Measurements from ENCODE around the gene SELENOO. TPM values are rescaled to one million over a fixed set of nuclear protein-coding genes. Genes with fewer than 3 reads are reported as not detected.
A peak's percentile ranks its signal among the peaks of the same experiment; 100 is the strongest.

The SELENOO gene
- total and polyA plus RNA-seq, 9 donors = 0.40 to 31.1 (median 23.0) TPM

GRCh38 chr22:50194037-50194805, 6.6 kb upstream of the SELENOO start:
- intact Hi-C loops (cut with DNase I) = loop anchor here in 1 of 4 donors (10.0 kb wide), 1 partner anchor 239 kb away; no protein-coding TSS in a partner anchor
- H3K9me3 ChIP-seq = no peaks in the 10 kb centered on the region
- no peaks in the 10 kb centered on the region for H3K36me3 ChIP-seq
- no peaks in the 10 kb centered on the region for H3K27me3 ChIP-seq
- WGBS, 3 donors = 90 to 92% (median 92%) methylated on average over 34 to 44 of the region's 44 CpGs
- peak in 1 of 5 donors; percentile 13 for DNase-seq
- TF ChIP-seq POLR2A (IDR thresholded peaks at IDR 0.05) (no peak), CTCF (IDR thresholded peaks at IDR 0.05) (no peak)
- H3K27ac ChIP-seq = no peak overlapping the region
- no peak overlapping the region for H3K4me3 ChIP-seq
- H3K4me1 ChIP-seq (ENCODE audit: insufficient read depth) = peaks cover 8% of the 10 kb centered on the region

GRCh38 chr22:50196256-50196655, 4.6 kb upstream of the SELENOO start:
- Histone ChIP-seq H3K27ac (no peak overlapping the region), H3K27me3 (no peaks in the 10 kb centered on the region), H3K4me1 (ENCODE audit: insufficient read depth) (peaks cover 2% of the 10 kb centered on the region), H3K36me3 (no peaks in the 10 kb centered on the region), H3K4me3 (no peak overlapping the region), H3K9me3 (no peaks in the 10 kb centered on the region)
- DNase-seq = no peak
- 83 to 87% (median 86%) methylated on average over 18 of the region's 18 CpGs for WGBS, 3 donors
- intact Hi-C loops (cut with DNase I) = loop anchor here in 1 of 4 donors (10.0 kb wide), 1 partner anchor 241 kb away; no protein-coding TSS in a partner anchor
- TF ChIP-seq CTCF (IDR thresholded peaks at IDR 0.05) (no peak), EP300 (IDR thresholded peaks at IDR 0.05) (no peak), POLR2A (IDR thresholded peaks at IDR 0.05) (no peak)

GRCh38 chr22:50197000-50197800, 3.6 kb upstream of the SELENOO start:
- WGBS, 3 donors = 80 to 85% (median 82%) methylated on average over 23 of the region's 23 CpGs
- H3K27me3 ChIP-seq = no peaks in the 10 kb centered on the region
- H3K36me3 ChIP-seq = no peaks in the 10 kb centered on the region
- intact Hi-C loops (cut with DNase I) = loop anchor here in 1 of 4 donors (10.0 kb wide), 1 partner anchor 242 kb away; no protein-coding TSS in a partner anchor
- H3K9me3 ChIP-seq = no peaks in the 10 kb centered on the region
- H3K4me1 ChIP-seq (ENCODE audit: insufficient read depth) = peaks cover 4% of the 10 kb centered on the region
- no peak overlapping the region for H3K4me3 ChIP-seq
- no peak overlapping the region for H3K27ac ChIP-seq
- TF ChIP-seq POLR2A (IDR thresholded peaks at IDR 0.05) (no peak), EP300 (IDR thresholded peaks at IDR 0.05) (no peak), CTCF (IDR thresholded peaks at IDR 0.05) (no peak)
- peak in 3 of 5 donors; percentile 17 to 39 (median 32) for DNase-seq

GRCh38 chr22:50197856-50198623, 2.8 kb upstream of the SELENOO start:
- H3K4me3 ChIP-seq = no peak overlapping the region
- H3K36me3 ChIP-seq = no peaks in the 10 kb centered on the region
- no peaks in the 10 kb centered on the region for H3K27me3 ChIP-seq
- peak in 2 of 5 donors; percentile 39 to 41 for DNase-seq
- 89 to 94% (median 92%) methylated on average over 55 to 61 of the region's 61 CpGs for WGBS, 3 donors
- H3K27ac ChIP-seq = no peak overlapping the region
- intact Hi-C loops (cut with DNase I) = loop anchor here in 1 of 4 donors (10.0 kb wide), 1 partner anchor 243 kb away; no protein-coding TSS in a partner anchor
- no peak for TF ChIP-seq POLR2A (IDR thresholded peaks at IDR 0.05)
- TF ChIP-seq EP300 (IDR thresholded peaks at IDR 0.05) = no peak
- TF ChIP-seq CTCF (IDR thresholded peaks at IDR 0.05) = no peak
- H3K9me3 ChIP-seq = no peaks in the 10 kb centered on the region
- peaks cover 5% of the 10 kb centered on the region for H3K4me1 ChIP-seq (ENCODE audit: insufficient read depth)

Data from ovary (tissue), 9 donors.